Right cardiac atrium (tissue), 5 donors: ENCODE results near the gene MOBP. TPM values are rescaled to one million over a fixed set of nuclear protein-coding genes. Genes with fewer than 3 reads are reported as not detected.

Source experiments
- ATAC-seq, 2 donors: fragments of 200-7000 bp; cut with Tn5 transposase; one replicate each; pipeline versions ENCODE4 v1.8.0 to v1.9.1; 2020; ENCODE audit warnings: moderate library complexity in 2 of 2, mild to moderate bottlenecking in 1 of 2
- DNase-seq, 3 donors: peaks; one replicate each; pipeline ENCODE4 v3.0.0-alpha.2; 2020
- H3K27ac ChIP-seq: one replicate; pipeline ENCODE4 v1.5.1; 2013; ENCODE audit warnings: mild to moderate bottlenecking, low read length, control low read depth, moderate library complexity
- H3K27me3 ChIP-seq: one replicate; pipeline ENCODE4 v1.6.1; 2013; ENCODE audit not compliant: control insufficient read depth, insufficient read depth
- H3K4me1 ChIP-seq: one replicate; pipeline ENCODE4 v1.6.1; 2013; ENCODE audit warnings: low read length; ENCODE audit not compliant: control insufficient read depth, insufficient read depth
- H3K4me3 ChIP-seq: one replicate; pipeline ENCODE4 v1.5.1; 2013; ENCODE audit warnings: low read length, control low read depth
- H3K9me3 ChIP-seq: one replicate; pipeline ENCODE4 v1.6.1; 2013; ENCODE audit warnings: low read length; ENCODE audit not compliant: control insufficient read depth
- WGBS: extraction: QIAGEN DNeasy Blood & Tissue Kit; methylation state at CpG from one replicate; pipeline ENCODE4 v1.1.7; 2013; 5-methylcytosine and 5-hydroxymethylcytosine counted together
- intact Hi-C, 4 donors: fragments of 100-400 bp; cut with DNase I; formaldehyde crosslinking; loops; one replicate each; pipeline versions ENCODE4 v1.11.0 to v1.14.0; 2022 to 2023
- polyA plus RNA-seq: library from polyadenylated mRNA; stranded (reverse); fragments of 200-250 nt; gene quantifications from one replicate; pipeline ENCODE4 v1.2.3, GENCODE V29; 2013
- total RNA-seq, 4 donors: library from RNA; stranded (reverse); fragmentation: NEBNext Ultra II Directional; extraction: Animal tissue kit (Norgen Biotek cat#: 25700); gene quantifications; one replicate each; pipeline ENCODE4 v1.2.1, GENCODE V29; 2021
- donor health status: healthy with polysubstance abuse.
- donor health status: DM: no; HTN: yes; CAD: no.
- donor health status: DM: no; HTN: no; CAD: no.
- donor health status: DM: no; HTN: yes; CAD: no; lungs with severe emphysema.
- donor health status: DM: yes; HTN: yes; CAD: no.

Gene MOBP
- total and polyA plus RNA-seq, 5 donors = 0.05 to 0.32 (median 0.15) TPM; not detected in 1

GRCh38 chr3:39541917-39542329 lies 74.4 kb downstream of the MOBP start:
- WGBS = 20% methylated on average over 5 of the region's 5 CpGs
- intact Hi-C loops = loop anchor here in 3 of 4 donors (10.0 kb wide), 1 partner anchor 633 kb away; no protein-coding TSS in a partner anchor
- H3K4me3 ChIP-seq = peak overlapping the region; percentile 50

GRCh38 chr3:39542588-39542988 lies 75.1 kb downstream of the MOBP start:
- DNase-seq (no peak), ATAC-seq (no peak)
- peaks cover 3% of the 10 kb centered on the region for H3K4me1 ChIP-seq
- WGBS = 91% methylated on average over 5 of the region's 5 CpGs
- H3K9me3 ChIP-seq = no peaks in the 10 kb centered on the region
- intact Hi-C loops = loop anchor here in 3 of 4 donors (10.0 kb wide), 1 partner anchor 632 kb away; no protein-coding TSS in a partner anchor
- H3K27me3 ChIP-seq = no peaks in the 10 kb centered on the region
- H3K27ac ChIP-seq = no peak overlapping the region
- no peak overlapping the region for H3K4me3 ChIP-seq

More at GRCh38 chr3:39541917-39542329, 74.4 kb downstream of the MOBP start:
- H3K27me3 ChIP-seq = no peaks in the 10 kb centered on the region
- ATAC-seq (peak in 1 of 2 donors; percentile 70), DNase-seq (no peak)
- H3K9me3 ChIP-seq = no peaks in the 10 kb centered on the region
- no peak overlapping the region for H3K27ac ChIP-seq
- H3K4me1 ChIP-seq = peaks cover 3% of the 10 kb centered on the region

- H3K27me3 ChIP-seq = no peaks in the 10 kb centered on the region
- no peaks in the 10 kb centered on the region for H3K9me3 ChIP-seq
- no peak overlapping the region for H3K4me3 ChIP-seq
- H3K4me1 ChIP-seq = no peaks in the 10 kb centered on the region
- WGBS = 62% methylated on average over 3 of the region's 3 CpGs
- ATAC-seq = no peak
- intact Hi-C loops = loop anchor here in 3 of 4 donors (10.0 kb wide), 1 partner anchor 627 kb away; no protein-coding TSS in a partner anchor
- DNase-seq = no peak
- no peak overlapping the region for H3K27ac ChIP-seq
These were observed 80.8 kb downstream of the MOBP start for GRCh38 chr3:39548282-39548681.

GRCh38 chr3:39550354-39551051 lies 83.0 kb downstream of the MOBP start:
- H3K4me1 ChIP-seq = no peaks in the 10 kb centered on the region
- H3K27me3 ChIP-seq = no peaks in the 10 kb centered on the region
- DNase-seq (no peak), ATAC-seq (no peak)
- WGBS = 72% methylated on average over 8 of the region's 8 CpGs
- no peaks in the 10 kb centered on the region for H3K9me3 ChIP-seq
- no peak overlapping the region for H3K4me3 ChIP-seq
- H3K27ac ChIP-seq = no peak overlapping the region
- intact Hi-C loops = no loop called here

Other genes starting within 250 kb of the MOBP start
- gene CX3CR1, start 187.6 kb upstream of the MOBP start, total RNA-seq = 1 to 10 TPM in 1 of 4 donors, under 1 TPM in 3; 0.19 to 1.0 (median 0.85) TPM
- 0.20 TPM for gene CX3CR1, start 187.6 kb upstream of the MOBP start, polyA plus RNA-seq
- not detected for gene CCR8, start 138.0 kb upstream of the MOBP start, total RNA-seq
- not detected for gene CCR8, start 138.0 kb upstream of the MOBP start, polyA plus RNA-seq
- gene SLC25A38, start 84.3 kb upstream of the MOBP start, total RNA-seq = 10 to 100 TPM; 11.1 to 19.9 (median 13.0) TPM
- 13.0 TPM for gene SLC25A38, start 84.3 kb upstream of the MOBP start, polyA plus RNA-seq
- 100 to 1,000 TPM; 446 to 642 (median 525) TPM for gene RPSA, start 61.0 kb upstream of the MOBP start, total RNA-seq
- gene RPSA, start 61.0 kb upstream of the MOBP start, polyA plus RNA-seq = 619 TPM